Activated CD4-positive, alpha-beta T cell treated with anti-CD3 and anti-CD28 coated beads for 36 hours (primary cell): ENCODE results near the gene ATG101. TPM values are rescaled to one million over a fixed set of nuclear protein-coding genes. Genes with fewer than 3 reads are reported as not detected.
A peak's percentile ranks its signal among the peaks of the same experiment; 100 is the strongest.

Experiments
- ATAC-seq: fragments of 200-7000 bp; cut with Tn5 transposase; one replicate; pipeline ENCODE4 v1.10.0; 2021; ENCODE audit warnings: mild to moderate bottlenecking, moderate library complexity
- CTCF ChIA-PET: fragments of 350-600 bp; sonication (Branson Sonifier 250); formaldehyde crosslinking; loops from one replicate; lab custom pipeline; 2021; ENCODE audit warnings: antibody characterized with exemption; lab: Charles Lee
- POLR2A ChIA-PET: fragments of 350-600 bp; sonication (Branson Sonifier 250); formaldehyde crosslinking; loops from one replicate; lab custom pipeline; 2021; ENCODE audit warnings: antibody characterized with exemption, inconsistent platforms; lab: Charles Lee
- DNase-seq: peaks from one replicate; pipeline ENCODE4 v3.0.0-alpha.2; 2020
- H3K27ac Mint-ChIP-seq: one replicate; pipeline ENCODE4 v1.8.0; 2021; ENCODE audit warnings: mixed read lengths
- H3K27me3 Mint-ChIP-seq: one replicate; pipeline ENCODE4 v1.8.0; 2021; ENCODE audit warnings: mixed read lengths
- H3K36me3 Mint-ChIP-seq: one replicate; pipeline ENCODE4 v1.8.0; 2021; ENCODE audit warnings: low read depth, mixed read lengths
- H3K4me1 Mint-ChIP-seq: one replicate; pipeline ENCODE4 v1.8.0; 2021; ENCODE audit warnings: mixed read lengths
- H3K4me3 Mint-ChIP-seq: one replicate; pipeline ENCODE4 v1.8.0; 2021; ENCODE audit warnings: mild to moderate bottlenecking, moderate library complexity, mixed read lengths
- H3K9me3 Mint-ChIP-seq: one replicate; pipeline ENCODE4 v1.8.0; 2021; ENCODE audit warnings: low read depth, mixed read lengths
- intact Hi-C, 2 experiments: fragments of 100-400 bp; cut with DNase I in 1 of 2; cut with micrococcal nuclease in 1 of 2; formaldehyde crosslinking; loops; one replicate each; pipeline versions ENCODE4 v1.14.2 to v1.15.1; 2022 to 2024; cut with DNase I, micrococcal nuclease
- total RNA-seq, 2 experiments: library from RNA; stranded (reverse); gene quantifications; one replicate each; pipeline ENCODE4 v1.2.3, GENCODE V29; 2021

Gene ATG101
- total RNA-seq, 2 experiments from 2014 or later, result 24.0 to 30.7 TPM

GRCh38 chr12:52082026-52082668 is 12.4 kb downstream of the ATG101 start:
- Mint-ChIP-seq H3K4me1 (peaks cover 8% of the 10 kb centered on the region), H3K9me3 (no peaks in the 10 kb centered on the region), H3K27ac (no peak overlapping the region), H3K27me3 (peaks cover under 1% of the 10 kb centered on the region), H3K4me3 (no peak overlapping the region), H3K36me3 (peaks cover 5% of the 10 kb centered on the region)
- intact Hi-C loops, result no loop called here
- no peak for ATAC-seq
- DNase-seq, result no peak
- POLR2A ChIA-PET, result interaction anchor here (1.0 kb wide), 1 partner anchor 12 kb away, joined by 3 read pairs; no protein-coding TSS in a partner anchor
- CTCF ChIA-PET, result interaction anchor here (0.6 to 3.3 kb wide), 12 partner anchors 10 to 423 kb away, joined by 3 to 69 read pairs (median 8); partner anchors contain the start of gene ATG101

GRCh38 chr12:52082669-52082987 is 12.8 kb downstream of the ATG101 start:
- intact Hi-C loops, result no loop called here
- Mint-ChIP-seq H3K27ac (no peak overlapping the region), H3K9me3 (no peaks in the 10 kb centered on the region), H3K4me1 (peaks cover 8% of the 10 kb centered on the region), H3K4me3 (no peak overlapping the region), H3K36me3 (peaks cover 5% of the 10 kb centered on the region), H3K27me3 (peaks cover 3% of the 10 kb centered on the region)
- ChIA-PET CTCF (interaction anchor here (0.6 to 3.3 kb wide), 16 partner anchors 10 to 803 kb away, joined by 3 to 69 read pairs (median 4); partner anchors contain the start of gene ATG101), POLR2A (no interaction called here)
- ATAC-seq, result no peak
- DNase-seq, result no peak

GRCh38 chr12:52082988-52083637 is 13.3 kb downstream of the ATG101 start:
- CTCF ChIA-PET, result interaction anchor here (0.6 to 3.3 kb wide), 14 partner anchors 11 to 803 kb away, joined by 3 to 69 read pairs (median 5); partner anchors contain the start of gene ATG101
- ATAC-seq (peak; percentile 83), DNase-seq (peak; percentile 81)
- H3K27ac Mint-ChIP-seq, result no peak overlapping the region
- intact Hi-C loops, result loop anchor here (1.0 kb wide), 2 partner anchors 58 to 90 kb away; no protein-coding TSS in a partner anchor
- POLR2A ChIA-PET, result interaction anchor here (0.7 kb wide), 1 partner anchor 58 kb away, joined by 5 read pairs; no protein-coding TSS in a partner anchor
- peaks cover 7% of the 10 kb centered on the region for H3K27me3 Mint-ChIP-seq
- H3K9me3 Mint-ChIP-seq, result no peaks in the 10 kb centered on the region
- H3K4me1 Mint-ChIP-seq, result peaks cover 8% of the 10 kb centered on the region
- H3K4me3 Mint-ChIP-seq, result no peak overlapping the region
- H3K36me3 Mint-ChIP-seq, result no peaks in the 10 kb centered on the region

GRCh38 chr12:52083638-52083996 is 13.8 kb downstream of the ATG101 start:
- no peaks in the 10 kb centered on the region for H3K36me3 Mint-ChIP-seq
- ChIA-PET POLR2A (interaction anchor here (0.7 kb wide), 1 partner anchor 58 kb away, joined by 5 read pairs; no protein-coding TSS in a partner anchor), CTCF (interaction anchor here (0.8 to 5.6 kb wide), 11 partner anchors 12 to 92 kb away, joined by 3 to 69 read pairs (median 10); partner anchors contain the start of gene ATG101)
- H3K4me1 Mint-ChIP-seq, result peaks cover 8% of the 10 kb centered on the region
- peaks cover 10% of the 10 kb centered on the region for H3K27me3 Mint-ChIP-seq
- H3K4me3 Mint-ChIP-seq, result no peak overlapping the region
- ATAC-seq, result no peak
- H3K27ac Mint-ChIP-seq, result no peak overlapping the region
- no peak for DNase-seq
- H3K9me3 Mint-ChIP-seq, result no peaks in the 10 kb centered on the region
- intact Hi-C loops, result loop anchor here (1.0 kb wide), 2 partner anchors 58 to 90 kb away; no protein-coding TSS in a partner anchor

- ATAC-seq (no peak), DNase-seq (no peak)
- no peak overlapping the region for H3K27ac Mint-ChIP-seq
- H3K27me3 Mint-ChIP-seq, result peaks cover 14% of the 10 kb centered on the region
- H3K4me1 Mint-ChIP-seq, result peaks cover 8% of the 10 kb centered on the region
- ChIA-PET POLR2A (interaction anchor here (0.6 kb wide), 1 partner anchor 82 kb away, joined by 4 read pairs; no protein-coding TSS in a partner anchor), CTCF (interaction anchor here (0.7 to 5.6 kb wide), 14 partner anchors 10 to 789 kb away, joined by 3 to 54 read pairs (median 5); no protein-coding TSS in a partner anchor)
- no peaks in the 10 kb centered on the region for H3K36me3 Mint-ChIP-seq
- intact Hi-C loops, result no loop called here
- no peak overlapping the region for H3K4me3 Mint-ChIP-seq
- H3K9me3 Mint-ChIP-seq, result no peaks in the 10 kb centered on the region
These were observed 14.9 kb downstream of the ATG101 start for GRCh38 chr12:52084491-52085231.

GRCh38 chr12:52085682-52086180 is 16.0 kb downstream of the ATG101 start:
- CTCF ChIA-PET, result interaction anchor here (0.7 to 5.6 kb wide), 7 partner anchors 14 to 76 kb away, joined by 3 to 54 read pairs (median 4); no protein-coding TSS in a partner anchor
- ATAC-seq, result no peak
- peaks cover 8% of the 10 kb centered on the region for H3K4me1 Mint-ChIP-seq
- H3K27me3 Mint-ChIP-seq, result peaks cover 21% of the 10 kb centered on the region
- H3K9me3 Mint-ChIP-seq, result no peaks in the 10 kb centered on the region
- no peak overlapping the region for H3K4me3 Mint-ChIP-seq
- H3K36me3 Mint-ChIP-seq, result no peaks in the 10 kb centered on the region
- POLR2A ChIA-PET, result no interaction called here
- intact Hi-C loops, result no loop called here
- no peak for DNase-seq
- H3K27ac Mint-ChIP-seq, result no peak overlapping the region

- POLR2A ChIA-PET, result no interaction called here
These were observed 16.6 kb downstream of the ATG101 start for GRCh38 chr12:52086366-52086765.

GRCh38 chr12:52086944-52087835 is 17.4 kb downstream of the ATG101 start:
- Mint-ChIP-seq H3K9me3 (no peaks in the 10 kb centered on the region), H3K4me3 (no peak overlapping the region), H3K27ac (no peak overlapping the region), H3K36me3 (no peaks in the 10 kb centered on the region), H3K27me3 (peaks cover 29% of the 10 kb centered on the region), H3K4me1 (peaks cover 3% of the 10 kb centered on the region)
- CTCF ChIA-PET, result interaction anchor here (0.8 to 5.6 kb wide), 3 partner anchors 10 to 61 kb away, joined by 3 to 54 read pairs (median 3); no protein-coding TSS in a partner anchor
- intact Hi-C loops, result no loop called here
- ATAC-seq (no peak), DNase-seq (no peak)
- POLR2A ChIA-PET, result no interaction called here

More at GRCh38 chr12:52086366-52086765, 16.6 kb downstream of the ATG101 start:
- Mint-ChIP-seq H3K4me3 (no peak overlapping the region), H3K27me3 (peaks cover 24% of the 10 kb centered on the region), H3K27ac (no peak overlapping the region), H3K36me3 (no peaks in the 10 kb centered on the region), H3K4me1 (peaks cover 8% of the 10 kb centered on the region), H3K9me3 (no peaks in the 10 kb centered on the region)
- intact Hi-C loops, result no loop called here
- no peak for ATAC-seq
- no peak for DNase-seq
- CTCF ChIA-PET, result interaction anchor here (0.7 to 5.6 kb wide), 6 partner anchors 9 to 76 kb away, joined by 3 to 54 read pairs (median 4); no protein-coding TSS in a partner anchor

GRCh38 chr12:52087961-52088820 is 18.4 kb downstream of the ATG101 start:
- H3K4me3 Mint-ChIP-seq, result no peak overlapping the region
- H3K9me3 Mint-ChIP-seq, result no peaks in the 10 kb centered on the region
- no peaks in the 10 kb centered on the region for H3K36me3 Mint-ChIP-seq
- ATAC-seq (no peak), DNase-seq (no peak)
- H3K4me1 Mint-ChIP-seq, result peaks cover 2% of the 10 kb centered on the region
- CTCF ChIA-PET, result interaction anchor here (0.8 to 5.6 kb wide), 4 partner anchors 28 to 166 kb away, joined by 3 to 54 read pairs (median 3); no protein-coding TSS in a partner anchor
- POLR2A ChIA-PET, result no interaction called here
- H3K27me3 Mint-ChIP-seq, result peaks cover 31% of the 10 kb centered on the region
- intact Hi-C loops, result no loop called here
- H3K27ac Mint-ChIP-seq, result no peak overlapping the region
